NOMO-1 (cell line): ENCODE data around the gene BLACAT1.

Source experiments
- DNase-seq, 2 experiments: peaks; one replicate each; lab custom pipeline; 2025; ENCODE audit not compliant: unreplicated experiment in 2 of 2; lab: John Stamatoyannopoulos, UW

Gene BLACAT1

DNA sequence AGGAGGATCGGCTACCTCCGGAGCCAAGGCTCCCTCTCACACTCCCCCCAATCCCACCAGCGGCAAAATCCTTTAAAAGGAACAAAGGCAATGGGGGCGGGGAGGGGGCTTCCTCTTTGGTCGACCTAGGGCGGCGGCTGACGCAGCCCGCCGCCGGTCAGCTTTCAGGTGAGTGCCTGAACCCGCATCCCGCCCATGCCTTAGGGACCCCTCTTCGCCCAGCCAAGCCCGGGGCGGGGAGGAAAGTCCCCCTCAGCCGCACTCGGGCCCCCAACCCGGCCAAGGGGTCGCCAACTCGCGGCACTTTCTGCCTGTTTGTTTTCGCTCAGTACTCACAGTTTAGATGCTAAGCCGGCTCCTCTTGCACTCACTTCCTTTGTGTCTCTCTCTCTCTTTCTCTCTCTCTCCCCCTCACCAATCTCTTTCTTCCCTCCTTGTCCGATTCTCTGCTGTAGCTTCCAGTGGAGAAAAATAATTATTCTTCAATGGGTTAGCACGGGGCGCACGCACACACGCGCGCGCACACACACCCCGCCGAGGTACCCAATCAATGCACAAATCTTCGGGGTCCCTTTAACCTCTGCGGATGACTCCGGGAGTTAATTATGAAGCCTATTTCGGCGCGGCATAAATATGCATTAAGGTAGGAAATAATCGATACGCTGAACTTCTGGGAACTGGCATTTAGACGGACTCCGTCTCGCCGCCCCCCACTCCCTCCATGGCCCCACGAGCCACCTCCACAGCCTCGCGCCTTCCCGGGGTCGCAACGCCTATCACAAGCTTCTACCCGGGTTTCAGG lies at the start of gene BLACAT1:
Gene BLACAT1 (minus strand): TSS at position 465 of the 802 bp plus-strand sequence.
- DNase-seq, result no peak

GRCh38 chr1:205505076-205505729 lies 49.4 kb upstream of the BLACAT1 start:
- DNase-seq, result no peak

DNA sequence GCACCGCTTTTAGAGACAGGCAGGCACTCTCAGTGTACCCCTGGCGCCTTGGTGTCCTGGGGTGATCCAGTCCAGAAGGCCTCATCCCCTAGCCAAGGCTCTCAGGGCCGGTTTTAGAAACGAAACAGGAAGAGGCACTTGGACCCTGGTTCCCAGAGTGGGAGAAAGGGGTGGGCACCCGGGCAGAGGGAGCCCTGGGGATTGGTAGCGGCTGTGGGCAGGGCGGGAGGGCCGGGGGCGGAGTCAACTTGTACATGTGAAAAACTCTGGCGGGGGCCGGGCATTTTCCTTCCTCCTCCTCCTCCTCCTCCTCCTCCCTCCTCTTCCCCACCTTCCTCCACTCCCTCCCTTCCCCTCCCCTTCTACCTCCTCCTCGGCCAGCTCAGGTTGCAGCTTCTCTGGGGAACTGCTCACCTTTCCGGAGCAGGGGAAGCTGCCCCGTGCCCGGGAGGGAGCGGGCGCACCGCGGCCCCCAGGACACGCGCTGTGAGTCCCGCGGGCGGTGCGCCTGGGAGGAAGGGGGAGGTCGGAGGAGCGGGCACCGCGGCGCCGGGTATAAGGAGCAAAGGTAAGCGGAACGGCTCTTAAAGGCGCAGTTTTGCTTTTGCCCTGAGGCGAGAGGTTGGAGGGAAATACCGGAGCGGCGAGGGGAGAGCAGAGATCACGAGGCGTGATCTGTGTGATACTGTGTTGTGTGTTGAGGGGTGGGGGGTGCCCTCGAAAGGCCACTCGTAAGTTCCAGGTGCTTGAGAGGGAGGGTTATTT lies 48.6 kb upstream of the BLACAT1 start, which contains the start of gene CDK18:
Gene CDK18 (plus strand): TSS at position 359 of the 765 bp plus-strand sequence. CDS start 18,499 bp downstream, outside the sequence.
- peak; percentile 78 to 87 for DNase-seq

GRCh38 chr1:205502992-205503391 lies 47.1 kb upstream of the BLACAT1 start:
- DNase-seq, result no peak

DNA sequence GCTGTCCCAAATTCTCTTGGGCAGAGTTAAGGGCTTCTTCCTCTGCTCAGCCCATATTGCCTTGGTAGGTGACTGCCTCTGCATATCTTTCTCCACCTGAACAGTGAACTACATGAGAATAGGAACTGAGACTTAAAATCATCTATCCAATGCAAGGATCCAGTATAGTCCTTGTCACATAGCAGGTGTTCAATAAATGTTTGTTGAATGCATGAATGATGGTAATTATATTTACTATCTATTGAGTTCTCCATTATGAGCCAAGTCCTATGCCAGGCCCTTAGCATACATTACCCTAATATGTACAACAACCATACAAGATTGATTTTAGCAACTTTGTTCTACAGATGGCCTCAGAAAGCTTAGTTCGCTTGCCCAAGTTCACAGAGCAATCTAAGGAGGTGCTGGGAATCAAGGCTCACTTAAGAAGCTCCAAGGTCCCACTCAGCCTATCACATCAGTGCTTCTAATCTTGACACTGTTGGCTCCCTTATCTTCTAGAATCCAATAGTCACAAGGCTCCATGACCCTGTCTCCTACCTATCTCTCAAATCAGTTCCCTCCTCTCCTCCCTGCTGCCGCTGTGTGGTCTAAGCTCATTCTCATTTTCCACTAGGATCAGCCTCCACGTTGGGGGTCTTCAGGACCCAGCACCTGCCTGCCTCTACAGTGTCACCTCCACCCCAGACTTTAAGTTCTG lies 46.4 kb upstream of the BLACAT1 start:
- DNase-seq, result no peak

DNA sequence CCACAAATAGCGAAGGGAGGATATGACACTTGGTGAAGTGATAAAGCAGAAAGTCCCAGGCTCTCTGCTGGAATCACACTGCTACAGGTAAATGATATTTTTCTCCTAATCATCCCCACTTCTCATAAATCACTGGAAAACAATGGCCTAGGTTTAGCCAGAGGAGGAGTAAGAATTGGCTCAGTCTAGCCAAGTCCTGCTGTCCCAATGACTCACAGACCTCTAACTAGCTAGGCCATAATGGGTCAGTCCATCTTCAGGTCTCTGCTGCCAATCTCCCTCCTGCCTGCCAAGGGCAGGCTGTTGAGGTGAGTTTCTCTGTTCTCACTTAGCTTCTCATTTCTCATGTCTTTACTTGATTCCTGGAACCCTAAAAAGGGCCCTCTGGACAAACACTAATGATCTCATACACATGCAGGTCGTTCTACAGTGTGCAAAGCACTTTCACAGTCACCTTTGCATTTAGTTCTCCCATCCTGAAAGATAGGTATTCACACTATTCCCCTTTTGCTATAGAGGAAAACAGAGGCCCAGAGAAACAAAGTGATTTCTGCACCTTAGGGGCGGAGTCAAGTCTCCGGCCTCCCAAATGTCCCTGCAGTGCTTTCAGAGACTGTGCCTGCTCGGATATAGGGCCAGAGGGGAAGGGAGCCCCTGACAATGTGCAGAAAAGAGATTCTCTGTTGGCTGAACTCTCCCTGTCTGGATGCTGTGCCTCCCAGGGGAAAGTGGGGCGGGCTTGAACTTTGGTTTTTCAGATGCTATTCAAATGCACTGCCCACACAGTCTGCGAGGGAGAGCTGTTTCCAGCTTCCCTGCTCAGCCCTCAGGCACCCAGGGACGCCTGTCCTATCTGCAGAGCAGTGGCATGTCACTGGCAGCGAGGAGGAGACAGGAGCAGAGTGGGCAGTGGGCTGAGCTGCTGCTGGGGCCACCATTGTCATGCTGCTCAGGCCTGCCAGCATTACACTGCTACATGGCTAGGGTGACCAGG lies 44.7 kb upstream of the BLACAT1 start:
- DNase-seq, result no peak

- DNase-seq, result no peak
Observed at GRCh38 chr1:205499789-205500188, 43.9 kb upstream of the BLACAT1 start.

- DNase-seq, result no peak
Observed at GRCh38 chr1:205497351-205497750, 41.5 kb upstream of the BLACAT1 start.

GRCh38 chr1:205496661-205497060 lies 40.8 kb upstream of the BLACAT1 start:
- no peak for DNase-seq

DNA sequence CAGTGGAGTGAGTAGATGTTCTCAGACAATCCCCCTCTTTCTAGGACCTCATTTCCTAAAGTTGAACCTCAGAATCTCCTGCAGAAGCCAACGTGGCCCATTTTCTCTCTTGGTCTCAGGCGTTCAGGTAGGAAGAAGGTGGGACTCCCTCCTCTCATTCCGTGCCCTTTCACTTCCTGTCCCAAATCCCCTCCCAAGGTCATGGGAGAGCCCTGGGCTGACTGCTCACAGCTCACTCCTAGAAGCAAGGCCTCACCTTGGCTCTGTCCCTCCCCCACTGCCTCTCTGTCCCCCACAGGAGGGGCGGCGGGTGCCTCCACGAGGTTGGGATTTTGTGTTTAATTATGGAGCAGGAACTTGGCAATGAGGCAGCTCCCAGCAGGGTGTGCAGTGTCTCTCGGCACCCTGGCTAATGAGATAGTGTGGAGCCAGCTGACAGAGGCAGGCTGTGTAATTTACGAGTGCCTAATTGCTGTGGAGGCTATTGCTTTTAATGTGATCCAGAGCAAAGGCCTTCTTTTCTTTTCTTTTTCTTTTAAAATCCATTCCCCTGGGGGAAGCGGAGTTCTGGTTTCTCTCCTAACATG lies 39.5 kb upstream of the BLACAT1 start:
- no peak for DNase-seq

GRCh38 chr1:205494115-205494514 lies 38.3 kb upstream of the BLACAT1 start:
- no peak for DNase-seq

- peak in 1 of 2 experiments; percentile 23 for DNase-seq
Observed at GRCh38 chr1:205493241-205494085, 37.6 kb upstream of the BLACAT1 start.

GRCh38 chr1:205492774-205493173 lies 36.9 kb upstream of the BLACAT1 start:
- no peak for DNase-seq

DNA sequence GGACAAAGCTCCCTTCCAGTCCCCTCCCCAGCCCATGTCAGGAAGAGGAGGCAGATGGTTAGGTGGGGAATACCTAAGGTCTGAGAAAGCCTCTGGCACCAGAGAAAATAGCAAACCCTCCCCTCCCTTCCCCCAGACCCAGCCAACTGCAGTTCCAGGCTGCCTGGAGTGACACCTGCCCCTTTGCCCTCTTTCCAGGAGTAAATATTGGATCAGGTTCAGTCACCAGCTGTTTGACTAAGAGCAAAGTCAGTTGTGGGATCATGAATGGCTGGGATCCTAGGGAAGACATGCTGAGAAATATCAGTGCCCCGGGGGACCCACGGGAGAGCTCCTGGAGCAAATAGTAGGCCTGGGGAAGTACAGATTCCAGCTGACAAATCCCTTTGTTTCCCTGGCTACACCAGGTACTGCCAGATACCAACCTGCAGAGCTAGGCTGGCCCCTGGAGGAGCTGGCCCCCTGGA lies 36.4 kb upstream of the BLACAT1 start:
- no peak for DNase-seq

DNA sequence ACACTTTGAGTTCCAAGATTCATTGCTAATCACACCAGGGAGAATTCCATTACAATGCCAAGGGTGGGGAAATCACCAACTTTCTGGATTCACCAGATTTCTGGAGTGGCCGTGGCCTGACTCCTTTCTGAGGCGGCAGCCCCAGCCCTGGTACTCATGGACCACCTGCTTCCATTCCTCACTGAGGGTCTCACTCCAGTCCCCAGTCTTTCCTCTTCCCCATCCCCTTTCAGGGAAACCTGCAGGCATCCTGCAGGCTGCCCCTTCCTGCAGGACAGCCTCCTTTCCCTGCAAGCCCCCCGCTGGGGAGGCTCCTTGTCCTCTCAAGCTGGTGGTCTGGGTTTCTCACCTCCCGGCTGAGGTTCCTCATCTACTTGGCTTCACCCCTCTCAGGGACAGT lies 35.9 kb upstream of the BLACAT1 start:
- DNase-seq, result no peak

DNA sequence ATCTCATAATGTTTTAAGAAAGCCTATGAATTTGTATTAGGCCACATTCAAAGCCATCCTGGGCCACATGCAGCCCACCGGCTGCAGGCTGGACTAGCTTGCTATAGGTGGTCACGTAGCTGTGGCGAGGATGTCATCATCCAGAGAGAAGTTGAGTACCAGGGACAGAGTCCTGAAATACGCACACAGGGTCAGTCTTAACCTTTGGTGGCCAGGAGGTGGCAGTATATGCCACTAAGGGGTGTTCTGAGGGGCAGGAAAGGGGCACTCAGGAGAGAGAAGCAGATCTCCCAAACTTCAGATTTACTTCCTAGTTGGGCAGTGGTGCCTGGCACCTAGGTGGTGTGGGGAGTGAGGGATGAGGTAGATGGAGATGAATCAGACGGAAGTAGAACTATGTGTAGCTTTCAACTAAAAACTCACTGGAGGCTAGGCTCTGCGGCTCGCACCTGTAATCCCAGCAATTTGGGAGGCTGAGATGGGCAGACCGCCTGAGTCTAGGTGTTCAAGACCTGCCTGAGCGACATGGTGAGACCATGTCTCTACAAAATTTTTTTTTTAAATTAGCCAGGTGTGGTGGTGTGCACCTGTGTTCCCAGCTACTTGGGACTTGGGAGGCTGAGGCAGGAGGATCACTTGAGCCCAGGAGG lies 32.4 kb upstream of the BLACAT1 start:
- DNase-seq, result peak; percentile 50 to 76

- DNase-seq, result no peak
Observed at GRCh38 chr1:205486258-205486657, 30.4 kb upstream of the BLACAT1 start.
